Skin of body (tissue), 2 donors: Measurements from ENCODE around the gene TXNRD3. TPM values are rescaled to one million over a fixed set of nuclear protein-coding genes. Genes with fewer than 3 reads are reported as not detected.
"Not testable (repeated sequence)": the region's sequence is repeated elsewhere in the genome, so short reads cannot be mapped to it uniquely, and the experiment has no call there.

Experiments used
- DNase-seq: peaks from one replicate; lab custom pipeline; 2025; lab: John Stamatoyannopoulos, UW
- total RNA-seq: library from RNA; depleted of rRNA; stranded (reverse); fragments of >200 nt; gene quantifications from one replicate; pipeline ENCODE4 v1.2.3, GENCODE V29; 2014

TXNRD3 gene
- total RNA-seq, 1 donor from 2014 or later: 13.6 TPM

DNA sequence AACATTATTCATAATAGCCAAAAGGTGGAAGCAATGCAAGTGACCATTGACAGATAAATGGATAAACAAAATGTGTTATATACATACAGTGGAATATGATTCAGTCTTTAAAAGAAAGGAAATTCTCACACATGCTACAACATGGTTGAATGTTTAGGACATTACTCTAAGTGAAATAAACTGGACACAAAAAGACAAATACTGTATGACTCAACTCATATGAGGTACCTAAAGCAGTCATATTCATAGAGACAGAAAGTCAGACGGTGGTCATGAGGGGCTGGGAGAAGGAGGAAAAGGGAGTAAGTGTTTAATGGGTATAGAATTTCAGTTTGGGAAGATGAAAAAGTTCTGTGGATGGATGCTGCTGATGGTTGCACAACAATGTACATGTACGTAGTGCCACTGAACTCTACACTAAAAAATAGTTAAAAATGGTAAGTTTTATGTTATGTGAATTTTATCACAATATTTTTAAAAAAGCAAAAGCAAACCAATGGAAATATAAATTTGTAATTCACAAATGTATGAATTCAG, 5.3 kb downstream of the TXNRD3 start:
- no peak for DNase-seq

DNA sequence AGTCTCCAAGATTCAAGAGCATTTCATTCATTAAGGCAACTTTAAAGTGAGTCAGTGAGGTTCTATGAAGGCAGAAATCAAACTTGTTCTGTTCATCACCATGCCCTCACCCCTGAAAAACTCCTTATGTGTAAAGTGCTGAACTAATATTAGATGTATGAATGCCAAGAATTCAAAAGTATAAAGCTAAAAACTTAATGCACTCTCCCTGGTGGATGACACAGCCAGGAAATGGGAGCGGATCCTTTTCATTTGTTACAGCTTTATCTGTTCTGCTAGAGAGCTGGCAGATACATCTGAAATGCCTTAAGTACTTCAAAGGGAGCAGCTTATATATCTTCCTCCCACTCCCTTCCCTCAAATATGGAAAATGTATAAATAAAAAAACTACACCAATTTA, 8.2 kb downstream of the TXNRD3 start:
- DNase-seq: no peak

DNA sequence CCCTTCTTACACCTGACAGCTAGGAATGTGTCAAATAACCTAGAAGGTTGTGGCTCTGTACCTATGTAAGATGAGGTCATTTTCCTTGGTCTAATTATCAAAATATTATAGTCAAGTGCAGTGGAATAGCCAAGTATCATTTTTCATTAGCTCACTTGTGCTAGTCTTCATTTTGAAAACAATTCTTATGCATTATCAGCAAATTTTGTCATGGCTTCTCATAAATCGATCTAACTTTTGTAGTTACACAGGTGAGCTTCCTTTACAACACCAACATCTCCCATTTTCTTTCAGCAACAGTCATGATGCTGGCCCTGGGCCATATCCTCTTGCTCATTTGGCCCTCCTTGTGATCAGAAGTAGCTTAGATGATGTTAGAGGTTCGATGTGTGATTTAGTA, 10.3 kb downstream of the TXNRD3 start:
- no peak for DNase-seq

DNA sequence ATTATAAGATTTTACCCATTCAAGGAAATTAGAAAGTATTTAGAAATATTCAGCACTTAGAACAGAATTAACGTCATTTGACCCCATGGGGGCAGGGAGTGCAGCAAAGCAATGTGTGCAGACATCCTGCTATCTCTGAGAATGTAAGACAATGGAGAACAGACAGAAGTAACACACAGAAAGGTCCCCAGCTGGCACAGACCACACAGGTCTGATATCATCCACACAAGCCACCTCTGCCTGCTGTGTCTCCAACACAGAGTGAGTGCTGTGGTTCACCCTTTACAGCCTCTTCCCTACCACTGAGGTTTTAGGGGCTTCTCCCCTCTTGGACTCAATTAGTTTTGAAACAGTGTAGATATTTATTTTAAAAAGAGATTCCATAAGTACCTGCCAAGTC, 16.1 kb downstream of the TXNRD3 start:
- DNase-seq: no peak

DNA sequence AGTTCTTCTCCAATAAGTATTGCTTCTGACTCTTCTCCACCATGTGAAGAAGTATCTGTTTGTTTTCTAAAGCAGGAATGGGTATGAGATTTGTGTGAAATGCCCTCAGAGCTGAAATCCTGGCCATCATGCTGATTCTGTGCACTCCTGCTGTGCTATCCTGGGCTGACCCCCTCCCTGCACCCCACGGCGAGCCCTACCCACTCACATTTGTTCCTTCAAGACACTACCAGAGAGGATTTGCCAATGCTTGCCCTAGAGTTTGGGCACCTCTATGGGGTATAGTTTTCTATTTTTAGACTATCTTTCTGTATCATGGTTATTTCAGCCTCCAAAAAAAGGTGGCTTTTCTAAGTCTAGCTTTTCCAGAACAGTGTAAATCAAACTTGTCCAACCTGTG, 18.5 kb downstream of the TXNRD3 start:
- DNase-seq: no peak

DNA sequence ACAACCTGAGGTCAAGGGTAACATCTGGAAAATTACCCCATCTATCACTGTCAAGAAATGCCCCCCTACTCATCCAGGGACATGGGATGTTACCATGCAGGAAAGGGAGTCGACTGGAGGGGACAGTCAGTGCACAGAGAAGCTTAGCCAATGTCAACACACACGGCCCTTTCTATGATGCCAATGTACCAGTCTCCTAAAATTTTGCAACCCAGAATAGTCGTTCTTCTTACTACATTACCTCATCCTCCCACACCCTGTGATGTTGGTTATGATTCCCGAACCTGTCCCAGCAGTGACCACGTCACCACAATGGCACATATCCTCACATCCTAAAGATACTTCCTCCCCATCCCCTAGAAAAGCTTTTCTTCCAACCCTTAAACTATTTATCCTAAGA, 20.1 kb downstream of the TXNRD3 start:
- no peak for DNase-seq

DNA sequence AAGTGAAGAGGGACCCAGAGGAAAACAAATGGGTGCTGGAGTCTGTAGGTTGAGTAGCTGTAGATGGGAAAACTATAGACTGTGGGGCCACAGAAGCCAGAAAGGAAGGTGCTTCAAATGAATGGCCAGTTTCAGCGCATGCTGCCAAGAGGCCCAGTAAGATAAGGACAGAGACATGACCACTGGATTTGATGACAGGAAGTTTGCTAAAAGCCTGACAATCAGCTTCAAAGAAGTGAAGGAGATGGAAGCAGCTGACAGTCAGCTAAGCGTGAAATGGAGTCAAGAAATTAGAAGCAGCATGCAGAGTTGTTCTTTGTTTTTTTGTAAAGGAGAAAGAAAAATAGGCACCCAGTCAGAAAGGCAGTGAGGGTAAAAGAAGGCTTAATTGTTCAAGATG, 24.9 kb downstream of the TXNRD3 start:
- DNase-seq: no peak

DNA sequence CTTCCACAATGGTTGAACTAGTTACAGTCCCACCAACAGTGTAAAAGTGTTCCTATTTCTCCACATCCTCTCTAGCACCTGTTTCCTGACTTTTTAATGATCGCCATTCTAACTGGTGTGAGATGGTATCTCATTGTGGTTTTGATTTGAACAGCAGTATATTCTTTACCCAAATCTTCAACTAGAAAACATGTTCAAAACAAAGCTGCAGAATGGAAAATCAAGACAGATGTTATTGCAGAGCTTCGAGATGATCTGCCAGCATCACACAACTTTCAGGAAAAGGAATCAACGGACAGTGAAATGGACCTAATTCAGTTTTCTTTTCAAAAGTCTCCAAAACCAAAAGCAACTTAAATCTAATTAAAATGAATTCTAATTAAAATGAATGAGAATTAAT, 29.2 kb downstream of the TXNRD3 start:
- not testable (repeated sequence) for DNase-seq

DNA sequence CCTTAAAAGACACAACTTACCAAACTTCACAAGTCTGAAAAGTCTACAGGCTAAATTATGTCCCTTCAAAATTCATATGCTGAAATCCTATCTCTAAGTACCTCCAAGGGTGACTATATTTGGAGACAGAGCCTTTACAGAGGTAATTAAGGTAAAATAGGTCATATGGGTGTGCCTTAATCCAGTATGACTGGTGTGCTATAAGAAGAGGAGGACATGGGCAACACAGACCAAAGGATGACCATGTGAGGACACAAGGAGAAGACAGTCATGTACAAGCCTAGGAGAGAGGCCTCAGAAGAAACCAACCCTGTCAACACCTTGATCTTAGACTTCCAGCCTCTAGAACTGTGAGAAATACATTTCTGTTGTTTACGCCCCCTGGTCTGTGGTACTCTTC, 32.2 kb downstream of the TXNRD3 start:
- DNase-seq: no peak

DNA sequence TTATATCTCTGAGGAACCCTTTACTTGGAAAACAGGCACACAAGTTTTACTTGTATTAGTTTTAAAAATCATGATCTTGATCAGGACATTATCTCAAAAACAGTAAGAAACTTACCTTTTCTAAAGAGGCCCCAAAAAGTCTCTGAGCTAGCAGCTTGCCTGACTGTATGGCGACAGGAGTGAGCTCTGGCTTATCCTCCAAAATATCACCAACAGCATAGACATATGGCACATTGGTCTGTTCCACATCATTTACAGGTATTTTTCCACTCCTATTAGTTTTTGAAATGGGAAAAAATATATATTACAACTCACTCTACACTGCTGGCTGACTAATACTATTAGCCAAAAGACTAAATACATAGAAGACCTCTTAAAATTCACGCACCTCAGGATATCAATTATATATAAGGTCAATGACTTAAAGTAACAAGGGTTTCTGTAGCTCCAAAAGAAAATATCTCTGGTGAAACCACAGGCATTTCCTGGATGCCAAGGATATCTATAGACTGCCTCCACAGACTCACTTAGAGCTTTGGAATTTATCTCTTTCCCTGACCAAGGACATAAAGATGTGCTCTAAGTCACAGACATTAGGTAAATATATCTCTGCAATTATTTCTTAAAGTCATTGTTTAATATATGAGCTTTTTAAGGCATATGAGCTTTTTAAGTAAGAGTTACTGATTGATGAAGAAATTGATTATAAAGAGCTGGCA, 33.1 kb downstream of the TXNRD3 start:
- DNase-seq: no peak

DNA sequence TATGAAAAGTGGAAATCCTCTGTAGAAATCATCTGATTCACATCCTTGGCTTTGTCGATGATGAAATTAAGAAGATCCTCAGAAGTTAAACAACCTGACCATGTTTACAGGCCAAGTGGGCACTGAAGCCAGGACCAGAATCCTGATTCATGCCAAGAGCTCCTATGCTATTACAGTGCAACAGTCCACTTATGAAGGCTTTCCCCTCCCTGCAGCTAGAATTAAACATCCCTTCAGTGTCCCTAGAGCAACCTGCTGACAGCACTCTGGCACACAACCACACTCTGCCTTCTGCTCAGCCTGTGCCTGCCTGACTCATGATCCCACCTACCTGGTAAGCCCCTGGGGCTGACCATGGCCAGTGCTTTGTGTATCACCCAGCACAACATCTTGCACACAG, 33.8 kb downstream of the TXNRD3 start:
- no peak for DNase-seq

DNA sequence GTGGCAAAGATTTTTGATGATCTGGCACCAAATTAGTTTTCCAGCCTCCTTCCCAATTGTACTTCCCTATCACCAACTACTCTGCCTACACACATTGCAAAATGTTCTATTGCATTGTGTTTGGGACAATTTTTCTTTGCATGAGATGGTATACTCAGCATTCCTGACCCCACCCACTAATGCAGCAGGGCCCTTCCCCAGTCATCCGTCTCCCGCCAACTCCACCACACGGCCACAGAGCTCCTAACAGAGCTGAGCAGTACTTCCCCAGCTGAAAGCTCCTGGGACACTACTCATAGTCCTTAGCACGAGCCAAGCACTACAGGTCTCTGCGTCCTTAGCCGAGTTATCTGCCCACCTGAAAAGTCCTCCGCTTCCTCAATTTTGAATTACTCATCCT, 34.2 kb downstream of the TXNRD3 start:
- DNase-seq: no peak

DNA sequence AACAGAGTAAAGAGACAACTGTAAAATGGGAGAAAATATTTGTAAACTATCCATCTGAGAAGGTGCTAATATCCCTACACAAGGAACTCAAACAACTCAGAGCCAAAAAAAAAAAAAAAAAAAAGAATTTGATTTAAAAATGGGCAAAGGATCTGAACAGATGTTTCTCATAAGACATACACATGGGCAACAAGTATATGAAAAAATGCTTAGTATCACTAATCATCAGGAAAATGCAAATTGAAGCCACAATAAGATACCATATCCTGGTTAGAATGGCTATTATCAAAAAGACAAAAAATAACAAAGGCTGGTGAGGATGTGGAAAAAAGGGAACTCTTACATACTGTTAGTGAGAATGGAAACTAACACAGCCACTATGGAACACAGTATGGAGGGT, 36.2 kb downstream of the TXNRD3 start:
- DNase-seq: no peak

DNA sequence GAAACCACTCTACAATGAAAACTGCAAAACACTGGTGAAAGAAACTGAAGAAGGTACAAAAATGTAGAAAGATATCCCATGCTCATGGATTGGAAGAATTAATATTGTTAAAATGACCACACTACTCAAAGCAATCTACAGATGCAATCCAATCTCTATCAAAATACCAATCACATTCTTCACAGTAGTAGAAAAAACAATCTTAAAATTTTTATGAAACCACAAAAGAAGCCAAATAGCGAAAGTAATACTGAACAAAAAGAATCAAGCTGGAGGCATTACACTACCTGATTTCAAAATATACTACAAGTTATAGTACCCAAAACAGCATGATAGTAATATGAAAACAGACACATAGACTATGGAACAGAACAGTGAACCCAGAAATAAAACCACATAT, 36.9 kb downstream of the TXNRD3 start:
- no peak for DNase-seq

DNA sequence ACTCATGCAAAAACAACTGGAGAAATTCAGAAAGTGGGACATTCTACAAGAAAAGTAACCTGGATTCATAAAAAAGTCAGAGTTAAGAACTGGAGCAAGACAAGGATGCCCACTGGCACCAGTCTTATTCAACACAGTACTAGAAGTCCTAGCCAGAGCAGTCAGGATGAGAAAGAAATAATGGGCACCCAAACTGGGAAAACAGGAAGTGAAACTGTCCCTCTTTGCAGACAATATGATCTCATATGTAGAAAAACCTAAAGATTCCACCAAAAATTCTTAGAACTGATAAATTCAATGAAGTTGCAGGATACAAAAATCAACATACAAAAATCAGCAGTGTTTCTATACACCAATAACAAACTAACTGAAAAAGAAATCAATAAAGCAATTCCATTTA, 37.4 kb downstream of the TXNRD3 start:
- DNase-seq: no peak

DNA sequence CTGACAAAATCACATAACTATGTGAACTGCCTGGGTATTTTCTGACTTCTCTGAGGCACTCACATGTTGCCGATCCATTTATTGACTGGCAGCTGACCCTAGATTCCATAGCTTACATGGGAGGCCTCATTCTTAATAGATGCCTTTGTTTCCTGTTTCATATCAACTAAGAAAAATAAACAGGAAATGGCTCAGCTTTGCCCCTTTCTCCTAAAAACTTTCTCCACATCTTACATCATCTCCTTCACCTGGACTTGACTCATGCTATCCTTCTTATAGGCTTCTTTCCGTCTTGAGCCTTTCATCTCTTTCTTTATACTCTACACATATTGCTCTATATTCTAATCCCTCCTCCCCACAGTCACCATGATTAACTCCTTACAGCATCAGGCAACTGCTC, 38.0 kb downstream of the TXNRD3 start:
- DNase-seq: no peak

DNA sequence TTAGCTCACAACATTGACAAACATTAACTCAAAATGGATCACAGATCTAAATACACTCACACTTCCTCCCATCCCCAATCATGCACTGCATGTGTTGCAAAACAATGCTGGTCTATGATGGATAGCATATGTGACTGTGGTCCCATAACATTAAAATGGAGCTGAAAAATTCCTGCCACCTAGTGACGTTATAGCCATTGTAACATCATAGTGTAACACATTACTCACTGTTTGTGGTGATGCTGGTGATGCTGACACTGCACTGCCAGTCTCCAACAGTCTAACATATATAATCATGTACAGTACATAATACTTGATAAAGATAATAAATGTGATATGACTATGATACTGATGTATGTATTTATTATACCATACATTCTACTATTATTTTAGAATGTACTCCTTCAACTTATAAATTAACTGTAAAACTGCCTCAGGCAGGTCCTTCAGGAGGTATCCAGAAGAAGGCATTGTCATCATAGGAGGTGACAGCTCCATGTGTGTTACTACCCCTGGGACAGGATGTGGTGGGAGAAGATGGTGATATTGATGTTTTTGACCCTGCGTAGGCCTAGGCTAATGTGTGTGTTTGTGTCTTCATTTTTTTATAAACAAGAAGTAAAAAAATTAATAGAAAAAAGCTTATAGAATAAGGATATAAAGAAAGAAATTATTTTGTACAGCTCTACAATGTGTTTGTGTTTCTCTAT, 41.3 kb downstream of the TXNRD3 start:
- peak; percentile 18 for DNase-seq

DNA sequence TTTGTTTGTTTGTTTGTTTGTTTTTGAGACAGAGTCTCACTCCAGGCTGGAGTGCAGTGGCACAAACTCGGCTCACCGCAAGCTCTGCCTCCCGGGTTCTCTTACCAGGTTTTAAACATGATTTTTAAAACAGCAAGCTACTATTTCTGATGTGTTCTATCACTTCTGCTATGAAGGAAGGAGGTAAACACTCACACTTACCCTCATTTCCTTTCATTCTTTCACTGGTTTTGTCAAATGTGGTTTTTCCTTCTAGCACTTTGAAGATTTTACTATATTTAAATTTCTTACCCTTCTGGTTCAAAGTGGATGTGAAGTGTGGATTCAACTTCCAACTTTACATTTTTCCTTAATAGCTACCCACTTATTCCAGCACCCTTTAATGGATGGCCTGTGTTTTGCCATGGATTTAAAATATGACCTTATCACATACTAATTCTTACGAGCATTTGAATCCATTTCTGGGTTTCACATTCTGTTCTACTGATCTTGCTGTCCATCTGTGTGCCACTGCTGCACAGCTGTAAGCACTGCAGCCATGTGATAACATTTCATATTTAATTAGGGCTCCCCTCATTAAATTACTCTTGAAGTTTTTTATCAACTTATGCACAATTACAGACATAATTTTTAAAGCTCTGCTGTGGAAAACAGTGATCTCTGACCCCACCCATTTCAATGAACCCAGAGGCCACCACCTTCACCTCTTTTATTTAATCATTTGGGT, 42.3 kb downstream of the TXNRD3 start:
- DNase-seq: no peak

DNA sequence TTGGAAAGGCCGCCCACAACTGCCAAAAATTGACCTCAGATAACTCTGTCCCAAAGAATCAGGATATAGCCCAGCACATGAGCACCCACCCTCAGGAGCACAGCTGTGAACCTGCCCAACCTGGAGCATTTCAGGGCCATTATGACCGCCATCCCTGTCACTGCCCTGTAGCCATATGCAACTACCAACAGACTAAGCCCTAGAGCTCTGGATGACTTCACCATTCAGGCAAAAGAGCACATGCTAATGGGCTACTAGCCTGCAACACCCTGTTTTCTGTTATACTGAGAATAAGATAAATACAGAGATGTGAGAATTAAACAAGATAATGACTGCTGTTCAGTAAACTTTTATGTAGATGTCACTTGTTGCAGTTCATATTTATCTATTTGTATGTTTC, 45.0 kb downstream of the TXNRD3 start:
- no peak for DNase-seq

DNA sequence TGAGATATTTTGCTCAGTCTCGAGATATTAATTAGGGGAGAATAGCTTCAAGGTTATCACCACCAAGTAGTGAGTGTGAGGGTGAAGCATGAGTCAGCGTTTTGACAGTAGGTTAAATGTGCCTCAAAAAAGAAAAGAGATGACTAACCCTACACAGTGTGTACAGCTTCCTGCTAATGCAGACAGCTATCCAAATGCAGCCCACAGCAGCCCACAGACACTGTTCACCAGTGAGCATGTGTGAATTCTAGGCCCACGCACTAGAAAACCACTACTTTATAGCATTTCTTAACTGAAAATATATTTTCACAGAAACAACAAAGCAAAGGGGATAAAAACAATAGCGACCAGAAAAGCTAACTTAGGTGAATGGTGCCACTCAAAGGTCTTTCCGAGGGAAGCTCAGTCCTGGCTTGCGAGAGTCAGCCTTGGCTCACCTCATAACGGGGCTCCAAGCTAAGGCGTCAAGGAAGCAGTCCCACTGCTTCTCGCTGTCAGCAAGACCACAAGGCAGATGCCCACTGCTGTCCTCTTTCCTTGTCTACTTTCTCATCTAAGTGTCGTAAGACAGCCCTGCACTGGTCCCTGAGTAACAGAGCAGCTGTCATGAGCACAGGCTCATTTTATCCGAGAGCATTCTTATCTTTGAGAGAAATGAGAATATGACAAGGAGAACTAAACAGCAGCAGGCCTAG, 47.6 kb downstream of the TXNRD3 start:
- DNase-seq: no peak

DNA sequence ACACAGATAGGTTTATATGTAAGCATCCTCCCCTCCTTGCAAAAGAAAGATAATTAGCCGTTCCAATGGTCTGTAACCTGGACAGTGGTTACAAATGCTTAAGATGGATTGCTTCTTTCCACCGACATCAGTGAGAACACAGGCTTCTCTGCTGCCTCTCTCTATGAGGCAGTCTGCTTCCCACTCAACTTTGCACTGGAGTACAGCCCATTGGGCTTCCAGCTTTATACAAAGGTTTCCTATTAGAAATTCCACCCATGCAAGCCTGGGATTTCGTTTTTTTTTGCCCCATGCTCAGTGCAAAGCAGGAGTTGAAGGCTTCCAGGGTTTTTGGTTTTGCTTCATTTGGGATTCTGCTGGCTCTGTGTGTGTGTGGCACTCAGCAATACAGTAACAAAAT, 48.9 kb downstream of the TXNRD3 start:
- no peak for DNase-seq

DNA sequence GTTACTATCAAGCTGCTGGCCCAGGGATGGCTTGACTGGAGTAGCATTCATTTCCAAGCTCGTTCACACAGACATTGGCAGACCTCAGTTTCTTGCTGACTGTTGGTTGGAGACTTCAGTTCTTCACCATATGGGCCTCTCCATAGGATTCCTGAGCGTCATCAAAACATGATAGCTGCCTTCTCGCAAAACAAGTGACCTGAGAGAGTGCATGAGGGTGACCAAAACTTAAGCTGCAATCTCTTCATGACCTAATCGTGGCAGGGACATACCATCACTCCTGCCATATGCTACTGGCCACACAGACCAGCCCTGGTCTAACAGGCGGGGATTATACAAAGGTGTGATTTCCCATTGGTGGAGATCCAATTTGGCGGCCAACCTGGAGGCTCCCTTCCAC, 50.2 kb downstream of the TXNRD3 start:
- no peak for DNase-seq
